Peyer's patch (tissue), 4 donors: ENCODE results near the gene ALG1. TPM values are rescaled to one million over a fixed set of nuclear protein-coding genes. Genes with fewer than 3 reads are reported as not detected.

Experiments used
- DNase-seq, 3 donors: peaks; one replicate each; pipeline ENCODE4 v3.0.0-alpha.2; 2017 to 2019
- H3K27ac ChIP-seq, 4 donors: fragments of 200-600 bp; sonication (generic); one replicate each; pipeline ENCODE4 v1.5.1; 2016 to 2019
- H3K27me3 ChIP-seq, 2 donors: fragments of 200-600 bp; sonication (generic); one replicate each; pipeline ENCODE4 v1.5.1; 2019
- H3K36me3 ChIP-seq, 3 donors: fragments of 200-600 bp; sonication (generic); one replicate each; pipeline ENCODE4 v1.5.1; 2016 to 2019
- H3K4me1 ChIP-seq, 4 donors: fragments of 200-600 bp; sonication (generic); one replicate each; pipeline ENCODE4 v1.5.1; 2016 to 2019
- H3K4me3 ChIP-seq, 4 donors: fragments of 200-600 bp; sonication (generic); 1 replicate in 3 of 4; 2 replicates in 1 of 4; pipeline ENCODE4 v1.5.1; 2016 to 2019; ENCODE audit warnings: mild to moderate bottlenecking in 1 of 4
- H3K9me3 ChIP-seq, 4 donors: fragments of 200-600 bp; sonication (generic); one replicate each; pipeline ENCODE4 v1.5.1; 2016 to 2019; ENCODE audit warnings: mild to moderate bottlenecking in 1 of 4
- CTCF ChIP-seq, 6 experiments: fragments of 450-650 bp in 4 of 6; fragments of 200-600 bp in 2 of 6; sonication (generic) in 1 of 6; IDR thresholded peaks; one replicate each; pipeline ENCODE4 v1.5.1; 2017 to 2019; ENCODE audit warnings: antibody characterized with exemption in 6 of 6, mild to moderate bottlenecking in 3 of 6, moderate library complexity in 1 of 6
- POLR2A ChIP-seq, 2 donors: fragments of 450-650 bp; IDR thresholded peaks; one replicate each; pipeline ENCODE4 v1.5.1; 2017; ENCODE audit warnings: antibody characterized with exemption in 2 of 2, mild to moderate bottlenecking in 2 of 2, moderate library complexity in 2 of 2
- total RNA-seq, 4 donors: library from RNA; depleted of rRNA; stranded (reverse); fragments of >200 nt; gene quantifications; one replicate each; pipeline ENCODE4 v1.1.0, GENCODE V29; 2016

The ALG1 gene
- total RNA-seq, 4 donors from 2014 or later = 17.8 to 33.9 (median 23.4) TPM

GRCh38 chr16:5060073-5060641, 11.5 kb upstream of the ALG1 start:
- no peak overlapping the region for H3K27ac ChIP-seq
- H3K4me1 ChIP-seq = peaks cover 0 to 5% (median 0%) of the 10 kb centered on the region in 4 donors
- no peaks in the 10 kb centered on the region for H3K36me3 ChIP-seq
- peak in 1 of 3 donors; percentile 27 for DNase-seq
- no peak overlapping the region for H3K4me3 ChIP-seq
- no peaks in the 10 kb centered on the region for H3K9me3 ChIP-seq
- no peaks in the 10 kb centered on the region for H3K27me3 ChIP-seq
- TF ChIP-seq POLR2A (IDR thresholded peaks at IDR 0.05) (no peak), CTCF (IDR thresholded peaks at IDR 0.05) (no peak)

- no peak for DNase-seq
- Histone ChIP-seq H3K27me3 (no peaks in the 10 kb centered on the region), H3K36me3 (no peaks in the 10 kb centered on the region), H3K9me3 (no peaks in the 10 kb centered on the region), H3K4me1 (peaks cover 0 to 13% (median 0%) of the 10 kb centered on the region in 4 donors), H3K27ac (no peak overlapping the region), H3K4me3 (no peak overlapping the region)
- no peak for TF ChIP-seq POLR2A (IDR thresholded peaks at IDR 0.05)
- TF ChIP-seq CTCF (IDR thresholded peaks at IDR 0.05) = no peak
Measured at GRCh38 chr16:5062051-5062450, 9.6 kb upstream of the ALG1 start.

- Histone ChIP-seq H3K9me3 (no peaks in the 10 kb centered on the region), H3K4me1 (peaks cover 0 to 13% (median 0%) of the 10 kb centered on the region in 4 donors), H3K4me3 (no peak overlapping the region), H3K27me3 (no peaks in the 10 kb centered on the region), H3K27ac (no peak overlapping the region), H3K36me3 (no peaks in the 10 kb centered on the region)
- TF ChIP-seq CTCF (IDR thresholded peaks at IDR 0.05) = no peak
- no peak for TF ChIP-seq POLR2A (IDR thresholded peaks at IDR 0.05)
- DNase-seq = no peak
Measured at GRCh38 chr16:5062790-5063765, 8.6 kb upstream of the ALG1 start.

GRCh38 chr16:5064915-5065314, 6.7 kb upstream of the ALG1 start:
- no peak for DNase-seq
- Histone ChIP-seq H3K36me3 (no peaks in the 10 kb centered on the region), H3K4me1 (peaks cover 0 to 13% (median 0%) of the 10 kb centered on the region in 4 donors), H3K9me3 (no peaks in the 10 kb centered on the region), H3K27ac (peak overlapping the region in 1 of 4 donors; percentile 49), H3K27me3 (no peaks in the 10 kb centered on the region), H3K4me3 (peak overlapping the region in 1 of 4 donors; percentile 19)
- TF ChIP-seq POLR2A (IDR thresholded peaks at IDR 0.05) = no peak
- TF ChIP-seq CTCF (IDR thresholded peaks at IDR 0.05) = no peak

GRCh38 chr16:5065326-5065725, 6.3 kb upstream of the ALG1 start:
- no peak for DNase-seq
- H3K4me3 ChIP-seq = peak overlapping the region in 1 of 4 donors; percentile 19
- no peaks in the 10 kb centered on the region for H3K36me3 ChIP-seq
- H3K4me1 ChIP-seq = peaks cover 0 to 13% (median 0%) of the 10 kb centered on the region in 4 donors
- peak overlapping the region in 2 of 4 donors; percentile 26 to 49 for H3K27ac ChIP-seq
- H3K27me3 ChIP-seq = no peaks in the 10 kb centered on the region
- no peaks in the 10 kb centered on the region for H3K9me3 ChIP-seq
- TF ChIP-seq CTCF (IDR thresholded peaks at IDR 0.05) (no peak), POLR2A (IDR thresholded peaks at IDR 0.05) (no peak)
